Endometrial microvascular endothelial cells (primary cell): Measurements from ENCODE around the gene PTPRR. TPM values are rescaled to one million over a fixed set of nuclear protein-coding genes. Genes with fewer than 3 reads are reported as not detected.

Experiments
- in situ Hi-C: cut with HindIII; loops from 2 replicates; pipeline ENCODE4 v1.10.0; 2017; ENCODE audit warnings: low sequenced_read_pairs, low pct_unique_long_range_greater_than_20kb; ENCODE audit errors: inconsistent ontology term
- total RNA-seq: library from RNA; depleted of rRNA; stranded (reverse); fragments of >200 nt; gene quantifications from one replicate; pipeline ENCODE4 v1.2.3, GENCODE V29; 2015; ENCODE audit errors: inconsistent ontology term

PTPRR gene
- total RNA-seq, 1 donor from 2014 or later = 0.74 TPM

DNA sequence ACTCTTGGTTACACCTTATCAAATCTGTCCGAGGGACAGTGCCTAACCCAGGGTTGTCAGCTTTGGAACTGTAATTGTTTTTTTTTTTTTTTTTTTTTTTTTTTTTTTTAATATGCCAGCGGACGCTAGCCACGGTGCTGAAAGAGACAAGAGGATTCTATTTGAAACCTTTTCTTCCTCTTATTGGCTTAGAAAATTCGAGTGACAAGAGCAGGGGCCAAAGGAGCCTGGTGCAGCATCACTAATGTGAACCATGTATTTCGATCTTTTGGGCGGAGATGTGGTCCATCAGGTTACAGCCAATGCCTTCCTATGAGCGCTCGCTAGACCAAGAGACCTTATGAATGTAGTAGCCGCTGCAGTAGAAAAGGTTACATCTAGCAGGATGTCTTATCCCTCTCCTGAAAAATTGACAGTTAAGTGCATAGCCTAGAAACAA is 922 bp downstream of the PTPRR start:
- in situ Hi-C loops = no loop called here

DNA sequence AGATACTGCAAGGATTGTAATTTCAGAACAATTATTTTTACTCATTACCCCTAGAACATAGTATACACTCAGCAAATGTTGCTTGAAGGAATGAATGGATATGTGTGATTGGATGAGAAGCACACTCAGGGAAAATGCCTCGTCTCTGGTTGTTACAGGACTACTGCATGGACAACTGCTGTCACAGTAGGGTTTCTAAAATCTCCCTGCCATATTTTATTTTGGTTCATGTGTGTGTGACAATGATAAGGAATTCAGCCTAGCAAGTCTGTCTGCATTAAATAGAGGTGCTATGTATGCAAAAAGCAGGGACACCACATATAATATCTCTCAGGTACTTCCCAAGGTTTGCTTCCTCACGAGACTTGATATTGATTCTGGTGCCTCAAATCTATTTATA is 1.4 kb downstream of the PTPRR start:
- in situ Hi-C loops = no loop called here

DNA sequence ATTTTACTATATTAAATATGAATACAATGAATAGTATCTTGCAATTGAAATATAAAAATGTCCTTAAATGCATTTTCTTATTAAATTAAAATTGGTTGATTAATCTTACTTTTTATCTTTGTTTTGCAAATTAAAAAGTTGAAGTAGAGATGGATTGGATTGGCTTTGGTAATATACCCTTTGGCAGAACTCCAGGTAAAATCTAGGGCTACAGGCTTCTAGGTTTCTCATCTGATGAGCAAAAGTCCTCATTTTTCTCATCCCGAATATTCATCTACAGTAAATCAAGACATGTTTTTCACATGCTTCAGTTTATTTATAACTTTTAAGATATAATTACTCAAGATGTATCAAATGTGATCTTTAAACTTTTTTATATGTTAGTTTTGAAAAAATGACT is 2.2 kb downstream of the PTPRR start:
- in situ Hi-C loops = no loop called here

DNA sequence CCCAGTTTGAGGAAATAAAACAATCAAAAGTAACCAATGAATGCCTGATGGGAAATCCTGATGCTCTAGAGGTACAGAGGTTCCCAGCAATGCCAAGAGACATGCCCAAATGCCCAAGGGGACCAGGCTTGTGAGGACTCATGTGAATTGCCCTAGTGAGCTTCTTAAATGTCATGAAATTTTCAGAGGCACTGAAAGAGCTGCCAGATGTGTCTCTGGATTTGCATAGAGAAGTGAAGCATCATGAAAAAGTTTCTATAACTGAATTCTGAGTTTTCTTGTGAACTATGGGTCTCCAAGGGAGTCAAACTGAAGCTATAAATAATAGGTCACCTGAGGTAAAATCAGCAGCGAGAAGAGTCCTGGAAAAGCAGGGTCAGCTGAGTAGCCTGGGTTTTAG is 9.9 kb downstream of the PTPRR start:
- in situ Hi-C loops = no loop called here

DNA sequence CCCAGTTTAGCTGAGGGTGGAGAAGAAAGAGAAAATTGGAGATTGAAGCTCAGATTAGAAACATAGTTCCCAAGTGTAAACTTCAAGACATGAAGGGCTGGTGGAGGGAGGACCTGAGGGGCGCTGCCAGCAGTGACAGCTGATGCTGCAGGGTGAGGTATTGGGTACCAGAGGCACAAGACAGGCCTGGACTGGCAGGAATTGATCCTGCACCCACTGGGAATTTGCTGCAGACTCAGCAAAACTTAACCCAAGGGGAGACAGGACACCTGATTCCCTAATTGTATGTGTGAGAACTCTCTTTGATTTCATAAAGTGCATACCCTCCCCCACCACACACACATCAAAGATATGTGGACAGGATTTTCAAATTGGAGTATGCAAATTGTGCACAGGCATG is 11.6 kb downstream of the PTPRR start:
- in situ Hi-C loops = no loop called here

DNA sequence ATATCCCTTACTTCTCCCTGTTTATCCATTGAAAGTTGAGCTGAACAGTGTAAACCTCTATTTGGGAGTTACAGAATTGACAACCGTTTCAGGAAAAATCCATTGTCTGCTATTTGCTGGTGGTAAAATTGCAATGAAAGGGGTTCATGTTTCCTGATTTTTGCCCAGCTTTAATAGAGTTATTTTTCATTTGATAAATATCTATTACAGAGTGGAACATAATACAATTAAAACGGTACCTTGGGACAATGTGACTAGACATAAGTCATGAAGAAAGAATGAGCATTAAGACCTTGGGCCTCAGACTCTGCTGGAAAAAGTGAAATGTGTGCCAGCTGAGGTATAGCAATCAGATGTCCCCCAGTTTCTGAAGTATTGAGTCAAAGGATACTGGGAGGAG is 13.1 kb downstream of the PTPRR start:
- in situ Hi-C loops = no loop called here

DNA sequence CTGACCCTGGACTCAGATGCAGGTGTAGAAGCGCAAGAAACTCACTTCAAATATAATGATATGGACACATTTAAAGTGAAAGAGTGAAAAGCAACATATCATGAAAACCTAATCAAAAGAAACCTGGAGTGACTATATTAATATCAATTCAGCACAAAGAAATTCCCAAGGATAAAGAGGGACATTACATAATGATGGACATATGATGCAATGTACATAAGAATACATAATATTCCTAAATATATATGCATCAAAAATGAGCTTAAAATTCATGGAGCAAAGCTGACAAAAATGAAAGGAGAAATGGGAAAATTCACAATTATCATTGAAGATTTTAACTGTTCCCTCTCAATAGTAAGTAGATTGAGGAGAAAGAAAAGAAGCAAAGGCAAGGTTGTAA is 24.6 kb downstream of the PTPRR start:
- in situ Hi-C loops = no loop called here

DNA sequence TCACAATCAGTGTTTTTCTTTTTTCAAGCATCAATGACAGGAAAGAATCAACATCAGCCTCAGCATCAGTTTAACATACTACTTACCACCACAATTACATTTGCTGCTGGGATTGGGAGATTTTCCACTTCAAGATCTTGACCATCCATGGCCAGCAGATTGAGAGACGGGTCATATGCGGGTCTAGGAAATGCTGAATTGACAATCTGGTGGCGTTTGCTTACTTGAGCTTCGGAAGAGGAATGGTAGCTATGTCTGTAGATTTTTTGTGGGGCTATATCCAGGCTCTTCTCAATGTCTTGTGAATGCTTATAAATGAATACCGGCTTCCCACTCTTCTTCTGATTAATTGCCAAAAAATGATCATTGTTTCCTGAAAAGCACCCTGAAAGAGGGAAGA is 27.9 kb downstream of the PTPRR start:
- in situ Hi-C loops = no loop called here

DNA sequence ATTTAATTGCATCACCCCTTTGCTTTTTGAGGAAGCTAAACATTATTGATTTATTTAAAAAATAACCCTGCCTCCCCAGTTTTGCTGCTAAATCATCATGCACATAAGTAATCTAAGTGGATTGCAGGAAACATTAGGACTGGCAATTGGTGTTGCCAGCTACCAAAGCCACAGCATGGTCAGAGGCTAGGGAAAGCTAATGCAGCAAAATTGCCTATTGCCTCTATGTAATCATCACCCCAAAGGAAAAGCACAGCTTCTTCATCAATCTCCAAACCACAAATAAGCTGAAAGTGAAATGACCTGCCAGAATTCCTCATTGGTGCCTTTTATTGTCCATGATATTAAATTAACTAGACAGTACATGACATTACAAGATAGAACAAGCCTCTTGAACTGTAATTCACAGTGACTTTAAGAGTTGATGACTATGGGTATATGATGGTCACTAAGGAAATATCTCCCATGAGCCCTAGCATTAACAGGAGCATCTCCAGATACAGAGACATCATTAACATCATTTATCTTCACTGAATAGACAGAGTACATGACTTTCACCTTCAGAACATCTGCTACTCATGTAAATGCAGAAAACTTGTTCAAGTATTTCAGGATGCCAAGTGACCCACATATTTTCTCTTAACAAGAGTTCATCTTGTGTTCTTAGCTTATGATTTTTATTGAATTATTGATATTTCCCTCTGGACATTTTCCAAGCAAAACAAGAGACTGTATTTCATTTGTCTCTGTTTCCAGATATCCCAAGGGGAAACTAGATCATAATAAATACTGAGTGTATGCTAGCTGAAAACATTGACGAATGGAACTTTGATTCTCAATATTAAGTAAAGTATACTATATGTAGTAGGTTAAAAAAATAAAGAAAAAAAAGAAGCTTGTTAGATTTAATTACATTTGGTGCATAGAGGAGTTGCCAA is 29.4 kb downstream of the PTPRR start:
- in situ Hi-C loops = no loop called here

DNA sequence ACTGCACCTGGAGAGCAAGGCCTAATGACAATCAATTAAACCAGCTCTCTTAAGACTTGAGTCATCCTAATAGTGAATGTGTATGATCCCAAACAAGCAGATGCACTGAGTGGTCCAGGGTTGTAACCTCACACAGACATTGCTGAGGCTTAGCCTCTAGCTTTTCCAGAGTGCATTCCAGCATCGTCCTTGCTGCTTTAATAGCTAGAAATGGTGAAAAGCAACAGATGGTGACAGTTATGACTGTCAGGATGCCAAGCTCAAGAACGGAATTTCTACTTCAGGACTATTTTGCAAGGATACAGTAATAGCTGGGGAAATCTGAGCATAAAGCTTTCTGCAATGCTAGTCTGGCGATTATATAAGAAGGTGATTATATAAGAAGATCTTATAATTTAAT is 34.6 kb downstream of the PTPRR start:
- in situ Hi-C loops = no loop called here

DNA sequence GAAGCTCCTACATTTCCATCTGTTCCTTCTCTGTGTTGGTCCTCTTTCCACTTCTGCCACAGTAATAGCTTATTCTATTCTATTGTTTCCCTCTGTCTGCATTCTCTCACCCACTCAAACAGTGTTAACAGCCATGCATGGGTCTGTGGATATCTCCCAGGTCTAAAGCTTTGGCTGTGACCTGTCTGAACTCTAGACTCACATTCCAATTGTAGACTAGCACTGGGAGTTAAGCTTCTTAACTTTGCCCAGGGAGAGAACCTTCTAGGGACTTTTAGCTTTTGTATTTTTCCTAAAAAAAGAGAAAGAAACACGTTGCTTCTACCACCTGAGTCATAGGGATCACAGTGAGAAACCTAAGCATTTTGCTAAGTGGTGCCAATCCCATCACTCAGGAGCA is 36.7 kb downstream of the PTPRR start:
- in situ Hi-C loops = no loop called here

DNA sequence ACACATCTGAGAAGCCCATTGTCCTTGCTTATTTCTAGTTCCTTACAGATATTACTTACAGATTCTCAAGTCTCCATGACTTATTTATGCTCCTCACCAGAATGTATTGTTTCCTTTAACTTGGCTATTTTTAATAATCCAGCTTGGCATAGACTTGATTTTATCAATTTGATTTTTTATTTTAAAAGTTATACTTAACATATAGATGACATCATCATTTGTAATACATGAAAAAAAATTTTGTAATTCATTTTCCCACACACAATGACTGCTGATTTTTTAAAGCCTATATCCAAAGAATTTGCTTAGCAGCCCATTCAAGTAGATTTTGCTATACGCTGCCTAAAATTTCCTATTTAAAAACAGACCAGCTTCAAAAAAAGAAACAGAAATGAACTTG is 39.8 kb downstream of the PTPRR start:
- in situ Hi-C loops = no loop called here

DNA sequence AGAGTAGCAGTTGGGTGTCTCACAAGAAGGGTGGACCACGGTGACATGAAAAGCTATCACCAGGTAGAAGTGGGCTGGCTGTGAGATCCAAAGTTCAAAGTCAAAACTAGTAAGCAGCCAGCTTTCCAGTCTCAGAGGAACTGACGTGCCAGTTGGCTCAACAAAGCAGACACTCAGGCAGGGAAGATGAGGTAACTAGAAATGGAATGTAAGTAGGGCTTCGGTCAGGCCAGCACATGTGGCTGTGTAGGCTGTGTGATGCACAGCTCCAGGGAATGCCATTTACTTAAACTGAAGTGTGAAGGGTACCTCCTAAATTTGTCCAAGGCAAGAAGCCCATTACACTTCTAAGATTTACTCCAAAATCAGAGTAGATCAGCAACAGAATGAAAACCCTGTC is 43.6 kb downstream of the PTPRR start:
- in situ Hi-C loops = no loop called here

DNA sequence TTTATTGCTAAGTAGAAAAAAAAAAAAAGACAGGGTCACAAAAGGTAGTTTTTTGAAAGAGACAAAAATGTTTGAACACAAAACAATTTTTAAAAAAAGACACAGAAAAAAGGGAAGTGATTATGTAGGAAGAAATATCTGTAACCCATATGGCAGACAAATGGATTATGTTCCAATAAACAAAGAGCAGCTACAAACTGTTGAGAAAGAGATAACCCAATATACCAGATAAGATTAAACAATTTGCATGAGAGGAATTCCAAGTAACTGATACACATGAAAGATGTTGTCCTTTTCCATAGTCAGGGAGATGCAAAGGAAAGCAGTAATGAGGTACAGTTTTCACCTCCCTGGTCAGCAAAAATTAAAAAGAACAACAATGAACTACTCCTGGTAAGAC is 44.9 kb downstream of the PTPRR start:
- in situ Hi-C loops = no loop called here

DNA sequence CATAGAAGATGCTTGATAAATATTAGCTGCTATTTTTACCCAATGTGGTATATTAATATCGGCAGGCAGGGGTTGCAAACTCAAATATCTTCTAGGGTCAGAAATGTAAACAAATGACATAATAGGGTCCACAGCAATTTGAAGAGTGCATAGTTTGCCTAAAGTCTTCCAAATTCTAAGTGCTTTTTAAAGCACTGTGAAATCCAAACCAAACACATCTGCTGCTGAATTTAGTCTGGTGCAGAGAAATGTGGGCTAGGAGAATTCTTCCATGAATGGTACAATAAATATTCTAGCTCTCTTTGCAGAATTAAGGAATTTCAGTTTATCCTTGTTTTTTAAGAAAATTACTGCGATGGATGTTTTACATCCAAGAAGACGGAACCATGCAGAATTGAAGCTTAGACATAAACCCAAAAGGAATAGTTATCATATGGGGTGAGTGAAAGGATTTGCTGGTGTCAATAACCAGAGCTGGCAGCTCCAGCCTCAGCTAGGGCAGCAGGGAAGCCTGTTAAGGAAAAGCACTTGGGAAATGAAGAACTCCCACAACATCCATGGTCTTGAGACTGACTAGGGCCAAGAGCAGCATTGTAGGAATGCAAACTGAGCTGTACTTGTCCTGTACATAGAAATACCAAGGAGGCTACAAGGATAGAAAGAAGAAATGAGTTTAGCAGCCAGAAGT is 65.5 kb downstream of the PTPRR start:
- in situ Hi-C loops = no loop called here

DNA sequence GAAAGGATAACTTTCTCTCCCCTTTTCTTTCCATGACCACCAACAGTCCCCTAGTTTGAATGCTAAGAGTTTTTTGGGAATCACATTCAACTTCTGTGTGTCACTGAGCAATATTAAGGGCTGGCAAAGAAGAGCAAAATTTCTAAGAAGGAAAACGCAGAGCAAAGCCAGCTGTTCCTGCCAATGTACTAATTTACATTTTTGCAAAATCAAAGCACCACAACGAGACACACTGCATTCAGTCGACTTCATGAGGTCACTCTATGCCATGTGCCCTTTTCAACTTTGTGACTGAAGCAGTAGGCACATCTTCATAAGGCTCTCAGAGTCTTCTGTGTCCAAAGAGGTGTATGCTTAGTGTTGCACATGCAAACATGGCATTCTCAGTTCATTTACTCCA is 66.4 kb downstream of the PTPRR start:
- in situ Hi-C loops = no loop called here

DNA sequence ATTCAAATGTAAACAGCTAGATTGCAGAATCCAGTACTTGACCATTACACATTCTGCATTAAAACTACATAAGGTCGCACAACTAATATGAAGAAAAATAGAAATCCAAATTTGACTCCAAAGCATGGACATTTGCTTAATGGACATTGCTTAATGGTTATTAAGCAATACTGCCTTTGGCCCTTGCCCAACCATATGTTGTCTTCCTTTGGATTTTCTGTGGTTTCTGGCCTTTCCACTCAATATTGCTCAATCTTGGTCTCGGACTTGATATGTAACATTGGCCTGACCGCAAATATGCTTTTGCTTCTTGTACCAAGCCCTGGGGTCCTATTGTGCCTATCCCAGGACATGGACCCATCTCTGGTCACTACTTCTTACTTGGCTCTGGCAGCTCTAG is 67.2 kb downstream of the PTPRR start:
- in situ Hi-C loops = no loop called here

DNA sequence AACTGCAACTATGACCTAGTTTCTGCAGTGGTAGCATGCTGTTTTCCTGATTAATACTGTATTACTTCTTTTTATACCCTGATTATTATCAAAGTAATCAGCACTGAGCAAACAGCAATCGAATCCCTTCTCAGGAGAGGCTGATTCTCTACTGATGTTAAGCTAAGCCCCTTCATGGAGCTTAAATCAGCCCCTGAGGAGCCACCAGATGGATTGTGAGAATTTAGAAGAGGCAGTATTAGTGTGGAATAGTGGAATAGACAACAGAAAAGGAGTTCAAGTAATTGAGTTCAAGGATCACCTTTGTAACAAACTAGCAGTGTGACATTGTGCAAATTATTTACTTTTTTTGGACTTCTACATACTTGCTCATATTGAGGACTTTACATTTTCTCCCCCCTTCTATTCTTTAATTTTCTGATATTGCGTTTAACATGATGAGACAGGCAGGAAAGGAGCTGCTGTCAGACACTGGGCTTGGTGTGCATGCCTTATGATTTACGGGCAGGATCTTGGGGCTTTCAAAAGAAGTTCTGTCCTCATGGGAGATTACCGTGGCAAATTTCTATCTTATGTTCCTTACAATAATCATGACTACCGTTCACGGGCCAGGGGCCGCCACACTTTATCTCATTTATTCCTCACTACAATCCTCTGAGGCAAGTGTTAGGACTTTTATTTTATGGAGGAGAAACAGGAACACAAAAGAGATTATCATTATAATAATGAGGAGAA is 68.0 kb downstream of the PTPRR start:
- in situ Hi-C loops = no loop called here

DNA sequence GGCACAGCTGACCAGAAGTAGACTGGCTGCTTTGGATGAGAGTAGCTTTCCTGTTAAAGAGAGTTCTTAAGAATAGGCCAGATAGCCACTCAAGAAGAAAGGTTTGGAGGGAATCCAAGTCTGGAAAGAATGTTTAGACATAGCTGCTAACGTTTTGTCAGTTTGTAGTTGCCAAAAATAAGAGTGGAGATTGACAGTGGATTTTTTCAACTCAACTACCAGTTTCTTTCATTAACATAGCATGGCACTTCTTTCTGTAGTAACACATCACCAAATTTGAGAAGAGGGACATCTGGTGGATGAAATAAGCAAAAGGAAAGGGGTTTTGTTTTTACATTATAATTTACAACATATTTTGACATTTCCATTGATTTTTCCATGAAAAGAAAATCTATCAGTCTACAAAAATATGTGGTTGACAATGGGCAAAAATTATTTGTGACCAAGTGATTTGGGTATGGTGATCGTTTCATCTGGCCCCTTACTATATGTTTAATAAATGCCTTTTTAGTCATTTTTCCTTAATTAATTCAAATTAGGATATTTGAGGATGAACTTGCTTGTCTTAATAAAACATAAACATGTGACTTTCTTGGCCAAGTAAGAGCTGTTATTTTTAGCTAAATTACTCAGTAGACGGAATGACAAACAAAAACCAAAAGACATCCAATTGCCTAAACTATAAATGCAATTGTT is 71.1 kb downstream of the PTPRR start:
- in situ Hi-C loops = no loop called here
